Measurements from ENCODE around the gene STARD3NL.

The STARD3NL gene

DNA sequence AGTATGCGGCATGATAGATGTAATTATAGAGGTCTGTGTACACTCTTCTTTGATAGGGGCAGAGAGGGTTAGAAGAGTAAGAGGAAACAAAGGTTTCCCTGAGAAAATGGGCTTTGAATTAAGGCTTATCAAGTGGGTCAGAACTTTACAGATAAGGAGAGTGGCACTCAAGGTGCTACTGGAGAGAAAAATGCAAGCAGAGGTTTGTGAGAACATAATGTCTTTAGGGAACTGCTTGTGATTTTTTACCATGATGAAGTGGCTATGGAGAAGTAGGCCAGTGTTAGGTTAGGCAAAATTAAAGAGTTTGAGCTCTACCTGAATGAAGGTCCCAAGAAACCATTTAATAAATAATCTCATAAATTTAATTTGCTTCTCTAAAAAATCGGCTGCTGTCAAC, 14.3 kb downstream of the STARD3NL start (continued):
- TF ChIP-seq EGR2 (tag by site-specific recombination; IDR thresholded peaks at IDR 0.05; ENCODE audit: low read depth) (no peak), ZNF426 (tag by site-specific recombination; IDR thresholded peaks at IDR 0.05) (no peak)

- peak; percentile 41; the same call in 1 of the 2 replicates for TF ChIP-seq ZNF10 (tag by site-specific recombination; IDR thresholded peaks at IDR 0.05)
- TF ChIP-seq ZNF133 (tag by site-specific recombination; IDR thresholded peaks at IDR 0.05), result no peak
- H3K36me3 ChIP-seq (ENCODE audit: control insufficient read depth in 2 of 2, insufficient read depth in 1 of 2, low read length in 2 of 2), result no peaks in the 10 kb centered on the region
- no peak overlapping the region for H3K4me3 ChIP-seq (ENCODE audit: low read depth, low read length)
- no peaks in the 10 kb centered on the region for H3K9me3 ChIP-seq (ENCODE audit: control insufficient read depth, insufficient read depth, low read depth, low read length)
- ChIA-PET POLR2A (interaction anchor here (1.0 to 1.3 kb wide), 2 partner anchors 18 kb away, joined by 3 to 9 read pairs; partner anchors contain the start of gene STARD3NL), CTCF (interaction anchor here (0.5 to 4.9 kb wide), 11 partner anchors 8 to 294 kb away, joined by 3 to 37 read pairs (median 4); partner anchors contain the start of gene SFRP4)
- H3K4me1 ChIP-seq (ENCODE audit: control insufficient read depth, insufficient read depth, low read length), result peaks cover 15% of the 10 kb centered on the region
- no peak overlapping the region for H3K27ac ChIP-seq (ENCODE audit: extremely low read depth, low read depth, low read length)
Measured at GRCh38 chr7:38195804-38196595, 18.0 kb downstream of the STARD3NL start.

- ChIA-PET POLR2A (no interaction called here), CTCF (interaction anchor here (0.5 to 4.9 kb wide), 5 partner anchors 17 to 280 kb away, joined by 3 to 37 read pairs (median 11); no protein-coding TSS in a partner anchor)
- H3K4me1 ChIP-seq (ENCODE audit: control insufficient read depth, insufficient read depth, low read length), result peaks cover 15% of the 10 kb centered on the region
- no peak overlapping the region for H3K27ac ChIP-seq (ENCODE audit: extremely low read depth, low read depth, low read length)
- no peak for TF ChIP-seq ZNF558 (tag by site-specific recombination; IDR thresholded peaks at IDR 0.05)
- TF ChIP-seq ZNF404 (tag by site-specific recombination; IDR thresholded peaks at IDR 0.05), result no peak
- TF ChIP-seq SP2 (tag by site-specific recombination; IDR thresholded peaks at IDR 0.05), result no peak
- TF ChIP-seq ZNF776 (tag by site-specific recombination; IDR thresholded peaks at IDR 0.05; ENCODE audit: borderline replicate concordance), result no peak
- TF ChIP-seq, protein P1, sequence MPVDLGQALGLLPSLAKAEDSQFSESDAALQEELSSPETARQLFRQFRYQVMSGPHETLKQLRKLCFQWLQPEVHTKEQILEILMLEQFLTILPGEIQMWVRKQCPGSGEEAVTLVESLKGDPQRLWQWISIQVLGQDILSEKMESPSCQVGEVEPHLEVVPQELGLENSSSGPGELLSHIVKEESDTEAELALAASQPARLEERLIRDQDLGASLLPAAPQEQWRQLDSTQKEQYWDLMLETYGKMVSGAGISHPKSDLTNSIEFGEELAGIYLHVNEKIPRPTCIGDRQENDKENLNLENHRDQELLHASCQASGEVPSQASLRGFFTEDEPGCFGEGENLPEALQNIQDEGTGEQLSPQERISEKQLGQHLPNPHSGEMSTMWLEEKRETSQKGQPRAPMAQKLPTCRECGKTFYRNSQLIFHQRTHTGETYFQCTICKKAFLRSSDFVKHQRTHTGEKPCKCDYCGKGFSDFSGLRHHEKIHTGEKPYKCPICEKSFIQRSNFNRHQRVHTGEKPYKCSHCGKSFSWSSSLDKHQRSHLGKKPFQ (tag by site-specific recombination; IDR thresholded peaks at IDR 0.05), result no peak
- TF ChIP-seq ZNF2 (tag by site-specific recombination; IDR thresholded peaks at IDR 0.05), result no peak
- H3K4me3 ChIP-seq (ENCODE audit: low read depth, low read length), result no peak overlapping the region
- H3K9me3 ChIP-seq (ENCODE audit: control insufficient read depth, insufficient read depth, low read depth, low read length), result no peaks in the 10 kb centered on the region
- H3K36me3 ChIP-seq (ENCODE audit: control insufficient read depth in 2 of 2, insufficient read depth in 1 of 2, low read length in 2 of 2), result peaks cover 0 to 4% of the 10 kb centered on the region in 2 experiments; a peak in 1 of 3 replicates
Measured at GRCh38 chr7:38198366-38198765, 20.3 kb downstream of the STARD3NL start.

DNA sequence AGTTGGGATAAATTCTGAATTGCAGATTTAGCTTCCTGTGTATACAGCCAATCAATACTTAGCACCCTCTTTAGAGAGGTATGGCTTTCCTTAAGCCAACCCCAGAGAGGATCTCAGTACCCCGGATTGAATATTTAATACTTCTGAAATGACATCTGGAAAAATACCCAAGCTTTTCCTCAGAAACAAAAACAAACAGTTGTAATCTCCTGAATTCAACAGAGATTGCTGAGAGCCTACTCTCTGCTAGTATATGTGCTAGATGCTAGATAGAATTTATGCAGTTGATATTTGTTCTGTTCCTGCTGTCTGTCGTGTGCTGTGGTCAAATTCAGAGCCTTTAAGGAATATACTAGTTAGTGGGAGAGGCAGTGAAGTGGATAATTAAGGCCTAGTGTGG, 21.1 kb downstream of the STARD3NL start:
- peaks cover 0 to 4% of the 10 kb centered on the region in 2 experiments; a peak in 1 of 3 replicates for H3K36me3 ChIP-seq (ENCODE audit: control insufficient read depth in 2 of 2, insufficient read depth in 1 of 2, low read length in 2 of 2)
- ChIA-PET CTCF (interaction anchor here (0.6 to 4.9 kb wide), 6 partner anchors 15 to 998 kb away, joined by 3 to 37 read pairs (median 8); no protein-coding TSS in a partner anchor), POLR2A (no interaction called here)
- H3K27ac ChIP-seq (ENCODE audit: extremely low read depth, low read depth, low read length), result no peak overlapping the region
- H3K4me1 ChIP-seq (ENCODE audit: control insufficient read depth, insufficient read depth, low read length), result peaks cover 15% of the 10 kb centered on the region
- TF ChIP-seq, protein P2, sequence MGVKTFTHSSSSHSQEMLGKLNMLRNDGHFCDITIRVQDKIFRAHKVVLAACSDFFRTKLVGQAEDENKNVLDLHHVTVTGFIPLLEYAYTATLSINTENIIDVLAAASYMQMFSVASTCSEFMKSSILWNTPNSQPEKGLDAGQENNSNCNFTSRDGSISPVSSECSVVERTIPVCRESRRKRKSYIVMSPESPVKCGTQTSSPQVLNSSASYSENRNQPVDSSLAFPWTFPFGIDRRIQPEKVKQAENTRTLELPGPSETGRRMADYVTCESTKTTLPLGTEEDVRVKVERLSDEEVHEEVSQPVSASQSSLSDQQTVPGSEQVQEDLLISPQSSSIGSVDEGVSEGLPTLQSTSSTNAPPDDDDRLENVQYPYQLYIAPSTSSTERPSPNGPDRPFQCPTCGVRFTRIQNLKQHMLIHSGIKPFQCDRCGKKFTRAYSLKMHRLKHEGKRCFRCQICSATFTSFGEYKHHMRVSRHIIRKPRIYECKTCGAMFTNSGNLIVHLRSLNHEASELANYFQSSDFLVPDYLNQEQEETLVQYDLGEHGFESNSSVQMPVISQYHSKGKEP (tag by site-specific recombination; IDR thresholded peaks at IDR 0.05), result no peak
- TF ChIP-seq ZXDB (tag by site-specific recombination; IDR thresholded peaks at IDR 0.05) (no peak), ZNF529 (tag by site-specific recombination; IDR thresholded peaks at IDR 0.05; ENCODE audit: insufficient replicate concordance) (no peak), ZNF629 (tag by site-specific recombination; IDR thresholded peaks at IDR 0.05) (no peak), ZNF302 (tag by site-specific recombination; IDR thresholded peaks at IDR 0.05; ENCODE audit: low read depth) (no peak), ZNF140 (tag by site-specific recombination; IDR thresholded peaks at IDR 0.05) (no peak), SP7 (tag by site-specific recombination; IDR thresholded peaks at IDR 0.05) (peak; percentile 68; the same call in 1 of the 2 replicates)
- TF ChIP-seq, protein P3, sequence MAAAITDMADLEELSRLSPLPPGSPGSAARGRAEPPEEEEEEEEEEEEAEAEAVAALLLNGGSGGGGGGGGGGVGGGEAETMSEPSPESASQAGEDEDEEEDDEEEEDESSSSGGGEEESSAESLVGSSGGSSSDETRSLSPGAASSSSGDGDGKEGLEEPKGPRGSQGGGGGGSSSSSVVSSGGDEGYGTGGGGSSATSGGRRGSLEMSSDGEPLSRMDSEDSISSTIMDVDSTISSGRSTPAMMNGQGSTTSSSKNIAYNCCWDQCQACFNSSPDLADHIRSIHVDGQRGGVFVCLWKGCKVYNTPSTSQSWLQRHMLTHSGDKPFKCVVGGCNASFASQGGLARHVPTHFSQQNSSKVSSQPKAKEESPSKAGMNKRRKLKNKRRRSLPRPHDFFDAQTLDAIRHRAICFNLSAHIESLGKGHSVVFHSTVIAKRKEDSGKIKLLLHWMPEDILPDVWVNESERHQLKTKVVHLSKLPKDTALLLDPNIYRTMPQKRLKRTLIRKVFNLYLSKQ (tag by site-specific recombination; IDR thresholded peaks at IDR 0.05; ENCODE audit: borderline replicate concordance), result no peak
- H3K9me3 ChIP-seq (ENCODE audit: control insufficient read depth, insufficient read depth, low read depth, low read length), result no peaks in the 10 kb centered on the region
- no peak overlapping the region for H3K4me3 ChIP-seq (ENCODE audit: low read depth, low read length)

Measured in HEK293 (cell line).